ENCODE data around the gene MAK.

MAK gene

GRCh38 chr6:10779076-10779475, 59.3 kb downstream of the MAK start:
- H3K18ac ChIP-seq (ENCODE audit: low read length) = no peak overlapping the region
- H2BK120ac ChIP-seq (ENCODE audit: insufficient read depth, low read length, poor library complexity) = no peak overlapping the region
- no peak overlapping the region for H4K8ac ChIP-seq (ENCODE audit: low read depth, low read length)
- H2AFZ ChIP-seq (ENCODE audit: insufficient read depth, low read length, poor library complexity) = no peak overlapping the region
- H3K9me3 ChIP-seq (ENCODE audit: insufficient read depth, low read depth, low read length) = no peaks in the 10 kb centered on the region
- H3K4me2 ChIP-seq (ENCODE audit: low read length) = no peak overlapping the region
- H4K12ac ChIP-seq (ENCODE audit: low read depth, low read length) = no peak overlapping the region
- peaks cover 0 to 4% of the 10 kb centered on the region in 2 experiments for H3K36me3 ChIP-seq (ENCODE audit: control insufficient read depth in 1 of 2, insufficient read depth in 2 of 2, low read length in 2 of 2)
- no peak overlapping the region for H2BK5ac ChIP-seq (ENCODE audit: low read depth, low read length, poor library complexity)
- H3K14ac ChIP-seq (ENCODE audit: low read length) = no peak overlapping the region
- H2BK12ac ChIP-seq (ENCODE audit: low read length) = no peak overlapping the region
- no peak for DNase-seq
- H4K91ac ChIP-seq (ENCODE audit: low read depth, low read length) = no peak overlapping the region
- H3K9ac ChIP-seq (ENCODE audit: low read length) = no peak overlapping the region
- H2AK5ac ChIP-seq (ENCODE audit: low read length) = no peak overlapping the region
- no peak overlapping the region for H3K27ac ChIP-seq (ENCODE audit: low read depth, low read length)
- no peak overlapping the region for H3K4ac ChIP-seq (ENCODE audit: low read depth, low read length)
- no peaks in the 10 kb centered on the region for H3K79me1 ChIP-seq (ENCODE audit: low read length)
- no CpG with 5 or more reads among the region's 8 CpGs for WGBS (ENCODE audit: extremely low coverage, insufficient coverage, insufficient read length)
- H3K27me3 ChIP-seq (ENCODE audit: insufficient read depth, low read length) = no peaks in the 10 kb centered on the region
- H3K79me2 ChIP-seq (ENCODE audit: control insufficient read depth, insufficient read depth, low read length, poor library complexity) = no peaks in the 10 kb centered on the region
- H3K4me1 ChIP-seq (ENCODE audit: control insufficient read depth in 1 of 2, insufficient read depth in 2 of 2, low read length in 2 of 2) = no peaks in the 10 kb centered on the region
- no peak overlapping the region for H3K4me3 ChIP-seq (ENCODE audit: low read depth, low read length)
- H3K23ac ChIP-seq (ENCODE audit: low read length) = no peak overlapping the region

GRCh38 chr6:10778230-10778629, 60.1 kb downstream of the MAK start:
- H3K27me3 ChIP-seq (ENCODE audit: insufficient read depth, low read length) = no peaks in the 10 kb centered on the region
- no peak overlapping the region for H2BK120ac ChIP-seq (ENCODE audit: insufficient read depth, low read length, poor library complexity)
- H3K18ac ChIP-seq (ENCODE audit: low read length) = no peak overlapping the region
- H2AFZ ChIP-seq (ENCODE audit: insufficient read depth, low read length, poor library complexity) = no peak overlapping the region
- H3K4me2 ChIP-seq (ENCODE audit: low read length) = no peak overlapping the region
- H3K4ac ChIP-seq (ENCODE audit: low read depth, low read length) = no peak overlapping the region
- H3K23ac ChIP-seq (ENCODE audit: low read length) = no peak overlapping the region
- no peak overlapping the region for H2BK12ac ChIP-seq (ENCODE audit: low read length)
- H3K14ac ChIP-seq (ENCODE audit: low read length) = no peak overlapping the region
- no peak overlapping the region for H3K4me3 ChIP-seq (ENCODE audit: low read depth, low read length)
- H3K27ac ChIP-seq (ENCODE audit: low read depth, low read length) = no peak overlapping the region
- H3K36me3 ChIP-seq (ENCODE audit: control insufficient read depth in 1 of 2, insufficient read depth in 2 of 2, low read length in 2 of 2) = peaks cover 0 to 4% of the 10 kb centered on the region in 2 experiments
- no peak overlapping the region for H2BK5ac ChIP-seq (ENCODE audit: low read depth, low read length, poor library complexity)
- no peaks in the 10 kb centered on the region for H3K9me3 ChIP-seq (ENCODE audit: insufficient read depth, low read depth, low read length)
- WGBS (ENCODE audit: extremely low coverage, insufficient coverage, insufficient read length) = no CpG with 5 or more reads among the region's 3 CpGs
- DNase-seq = no peak
- no peak overlapping the region for H4K8ac ChIP-seq (ENCODE audit: low read depth, low read length)
- no peaks in the 10 kb centered on the region for H3K4me1 ChIP-seq (ENCODE audit: control insufficient read depth in 1 of 2, insufficient read depth in 2 of 2, low read length in 2 of 2)
- H4K91ac ChIP-seq (ENCODE audit: low read depth, low read length) = no peak overlapping the region
- no peak overlapping the region for H2AK5ac ChIP-seq (ENCODE audit: low read length)
- no peaks in the 10 kb centered on the region for H3K79me1 ChIP-seq (ENCODE audit: low read length)
- H3K9ac ChIP-seq (ENCODE audit: low read length) = no peak overlapping the region
- H4K12ac ChIP-seq (ENCODE audit: low read depth, low read length) = no peak overlapping the region
- no peaks in the 10 kb centered on the region for H3K79me2 ChIP-seq (ENCODE audit: control insufficient read depth, insufficient read depth, low read length, poor library complexity)

- Histone ChIP-seq H3K27me3 (ENCODE audit: insufficient read depth, low read length) (no peaks in the 10 kb centered on the region), H3K4me1 (ENCODE audit: control insufficient read depth in 1 of 2, insufficient read depth in 2 of 2, low read length in 2 of 2) (no peaks in the 10 kb centered on the region), H3K9ac (ENCODE audit: low read length) (no peak overlapping the region), H3K18ac (ENCODE audit: low read length) (no peak overlapping the region), H3K14ac (ENCODE audit: low read length) (no peak overlapping the region), H4K91ac (ENCODE audit: low read depth, low read length) (no peak overlapping the region), H3K23ac (ENCODE audit: low read length) (no peak overlapping the region), H2BK5ac (ENCODE audit: low read depth, low read length, poor library complexity) (no peak overlapping the region), H3K27ac (ENCODE audit: low read depth, low read length) (no peak overlapping the region), H3K4ac (ENCODE audit: low read depth, low read length) (no peak overlapping the region), H3K4me3 (ENCODE audit: low read depth, low read length) (no peak overlapping the region), H2AFZ (ENCODE audit: insufficient read depth, low read length, poor library complexity) (no peak overlapping the region), H3K4me2 (ENCODE audit: low read length) (no peak overlapping the region), H3K36me3 (ENCODE audit: control insufficient read depth in 1 of 2, insufficient read depth in 2 of 2, low read length in 2 of 2) (peaks cover 1 to 6% of the 10 kb centered on the region in 2 experiments), H2AK5ac (ENCODE audit: low read length) (no peak overlapping the region), H2BK120ac (ENCODE audit: insufficient read depth, low read length, poor library complexity) (no peak overlapping the region), H3K79me2 (ENCODE audit: control insufficient read depth, insufficient read depth, low read length, poor library complexity) (no peaks in the 10 kb centered on the region), H4K8ac (ENCODE audit: low read depth, low read length) (no peak overlapping the region), H3K79me1 (ENCODE audit: low read length) (no peaks in the 10 kb centered on the region), H2BK12ac (ENCODE audit: low read length) (no peak overlapping the region), H4K12ac (ENCODE audit: low read depth, low read length) (no peak overlapping the region), H3K9me3 (ENCODE audit: insufficient read depth, low read depth, low read length) (no peaks in the 10 kb centered on the region)
- DNase-seq = no peak
- WGBS (ENCODE audit: extremely low coverage, insufficient coverage, insufficient read length) = no CpG with 5 or more reads among the region's 12 CpGs
Measured at GRCh38 chr6:10771371-10771894, 66.9 kb downstream of the MAK start.

GRCh38 chr6:10769419-10769818, 68.9 kb downstream of the MAK start:
- H3K4me2 ChIP-seq (ENCODE audit: low read length) = no peak overlapping the region
- H3K23ac ChIP-seq (ENCODE audit: low read length) = no peak overlapping the region
- H3K14ac ChIP-seq (ENCODE audit: low read length) = no peak overlapping the region
- H2BK5ac ChIP-seq (ENCODE audit: low read depth, low read length, poor library complexity) = no peak overlapping the region
- H3K79me2 ChIP-seq (ENCODE audit: control insufficient read depth, insufficient read depth, low read length, poor library complexity) = no peaks in the 10 kb centered on the region
- no peak overlapping the region for H3K18ac ChIP-seq (ENCODE audit: low read length)
- no peak overlapping the region for H4K12ac ChIP-seq (ENCODE audit: low read depth, low read length)
- H3K36me3 ChIP-seq (ENCODE audit: control insufficient read depth in 1 of 2, insufficient read depth in 2 of 2, low read length in 2 of 2) = peaks cover 0 to 6% of the 10 kb centered on the region in 2 experiments
- no peak overlapping the region for H2BK12ac ChIP-seq (ENCODE audit: low read length)
- no peak overlapping the region for H4K91ac ChIP-seq (ENCODE audit: low read depth, low read length)
- H3K9ac ChIP-seq (ENCODE audit: low read length) = no peak overlapping the region
- WGBS (ENCODE audit: extremely low coverage, insufficient coverage, insufficient read length) = no CpG with 5 or more reads among the region's 3 CpGs
- no peak overlapping the region for H2AFZ ChIP-seq (ENCODE audit: insufficient read depth, low read length, poor library complexity)
- H3K4me1 ChIP-seq (ENCODE audit: control insufficient read depth in 1 of 2, insufficient read depth in 2 of 2, low read length in 2 of 2) = no peaks in the 10 kb centered on the region
- no peak overlapping the region for H3K27ac ChIP-seq (ENCODE audit: low read depth, low read length)
- no peak overlapping the region for H2AK5ac ChIP-seq (ENCODE audit: low read length)
- no peak overlapping the region for H2BK120ac ChIP-seq (ENCODE audit: insufficient read depth, low read length, poor library complexity)
- H3K4ac ChIP-seq (ENCODE audit: low read depth, low read length) = no peak overlapping the region
- H3K4me3 ChIP-seq (ENCODE audit: low read depth, low read length) = no peak overlapping the region
- no peak overlapping the region for H4K8ac ChIP-seq (ENCODE audit: low read depth, low read length)
- no peaks in the 10 kb centered on the region for H3K79me1 ChIP-seq (ENCODE audit: low read length)
- H3K27me3 ChIP-seq (ENCODE audit: insufficient read depth, low read length) = no peaks in the 10 kb centered on the region
- no peaks in the 10 kb centered on the region for H3K9me3 ChIP-seq (ENCODE audit: insufficient read depth, low read depth, low read length)
- DNase-seq = no peak

Measured in trophoblast cell (in vitro differentiated cells and primary cell).